ENCODE results near the gene SIX2. TPM values are rescaled to one million over a fixed set of nuclear protein-coding genes. Genes with fewer than 3 reads are reported as not detected.

The SIX2 gene
- total and polyA plus RNA-seq, 2 of the 8 experiments (the other 6 are each of a cell fraction or from before 2014, with no cell fraction given) = 0.47 to 1.0 TPM

GRCh38 chr2:44970846-44971450 lies 38.3 kb downstream of the SIX2 start:
- H3K56ac ChIP-seq (replicated peaks; ENCODE audit: insufficient read length, low read depth, low read length) = no peak overlapping the region
- H3K23ac ChIP-seq (ENCODE audit: insufficient read length) = no peak overlapping the region
- no peak overlapping the region for H4K5ac ChIP-seq (ENCODE audit: insufficient read length, low read depth, low read length)
- H3K9ac ChIP-seq (replicated peaks in 1 of 4; ENCODE audit: extremely low read depth in 1 of 4, low read depth in 3 of 4, low read length in 3 of 4) = no peak overlapping the region
- no peak overlapping the region for H3K18ac ChIP-seq (ENCODE audit: extremely low read depth, low read length)
- H3K79me1 ChIP-seq (ENCODE audit: low read depth, low read length) = no peaks in the 10 kb centered on the region
- no peak overlapping the region for H2BK5ac ChIP-seq (ENCODE audit: low read depth, low read length)
- ChIA-PET POLR2A (ENCODE audit: partially characterized antibody) (interaction anchor here (1.0 to 1.2 kb wide), 2 partner anchors 13 to 31 kb away, joined by 3 read pairs; no protein-coding TSS in a partner anchor), CTCF (ENCODE audit: partially characterized antibody) (interaction anchor here (0.6 to 9.0 kb wide), 16 partner anchors 12 to 927 kb away, joined by 3 to 214 read pairs (median 5); no protein-coding TSS in a partner anchor)
- H3K36me3 ChIP-seq (ENCODE audit: control insufficient read depth in 2 of 4, insufficient read depth in 4 of 4, low read length in 3 of 4) = no peaks in the 10 kb centered on the region
- H3K14ac ChIP-seq (ENCODE audit: insufficient read length) = no peak overlapping the region
- H3K4me3 ChIP-seq (ENCODE audit: extremely low read depth in 1 of 4, insufficient read depth in 2 of 4, low read depth in 3 of 4, low read length in 4 of 4) = no peak overlapping the region
- H2AK5ac ChIP-seq (ENCODE audit: low read depth, low read length) = no peak overlapping the region
- H2BK20ac ChIP-seq (ENCODE audit: low read length) = peak overlapping the region; percentile 90; the same call in 1 of the 2 replicates
- DNase-seq (ENCODE audit: low read depth in 1 of 2, low spot score in 2 of 2) (no peak), FAIRE-seq (no peak)
- no peak overlapping the region for H2AFZ ChIP-seq (ENCODE audit: low read length)
- H3K4ac ChIP-seq (replicated peaks; ENCODE audit: insufficient read length, low read depth, low read length) = no peak overlapping the region
- no peak overlapping the region for H2BK120ac ChIP-seq (replicated peaks; ENCODE audit: low read depth, low read length)
- no peaks in the 10 kb centered on the region for H3K23me2 ChIP-seq (ENCODE audit: low read depth, low read length)
- no peak overlapping the region for H3K27ac ChIP-seq (ENCODE audit: low read depth, low read length)
- no peaks in the 10 kb centered on the region for H4K20me1 ChIP-seq (replicated peaks in 1 of 2; ENCODE audit: control insufficient read depth in 1 of 2, insufficient read depth in 2 of 2, low read length in 2 of 2)
- peak overlapping the region; percentile 51; the same call in 1 of the 2 replicates for H2BK12ac ChIP-seq (ENCODE audit: low read depth, low read length)
- no peak overlapping the region for H4K91ac ChIP-seq (replicated peaks; ENCODE audit: insufficient read length, low read length)
- no peak overlapping the region for H4K8ac ChIP-seq (ENCODE audit: extremely low read depth, insufficient read depth, low read length)
- H3K4me2 ChIP-seq (ENCODE audit: insufficient read depth in 1 of 2, low read depth in 2 of 2, low read length in 2 of 2) = no peak overlapping the region
- H3K9me3 ChIP-seq (ENCODE audit: insufficient read depth in 2 of 2, low read depth in 1 of 2, low read length in 1 of 2) = no peaks in the 10 kb centered on the region
- 94% methylated on average over 15 of the region's 15 CpGs; no CpG with 5 or more reads in 1 of the 2 experiments for WGBS, 2 experiments (ENCODE audit: extremely low coverage in 1 of 2, insufficient coverage in 1 of 2, insufficient read length in 1 of 2, insufficient replicate concordance in 2 of 2, low coverage in 1 of 2, low lambda C conversion rate in 2 of 2, missing lambda C conversion rate in 1 of 2)
- peaks cover 2 to 16% (median 10%) of the 10 kb centered on the region in 4 experiments; a peak in 6 of 7 replicates for H3K4me1 ChIP-seq (replicated peaks in 1 of 4; ENCODE audit: control insufficient read depth in 3 of 4, insufficient read depth in 4 of 4, low read length in 3 of 4)
- H3K27me3 ChIP-seq (replicated peaks in 1 of 4; ENCODE audit: control insufficient read depth in 3 of 4, extremely low read depth in 1 of 4, insufficient read depth in 3 of 4, low read length in 3 of 4) = no peaks in the 10 kb centered on the region; a peak in 1 of 7 replicates
- H2BK15ac ChIP-seq (ENCODE audit: low read length) = no peak overlapping the region
- H3K79me2 ChIP-seq (ENCODE audit: control insufficient read depth in 1 of 2, insufficient read depth in 2 of 2, low read length in 2 of 2) = no peaks in the 10 kb centered on the region
- TF ChIP-seq SAP30 (IDR thresholded peaks at IDR 0.05; ENCODE audit: insufficient read depth, insufficient replicate concordance, low read length) (no peak), GTF2F1 (IDR thresholded peaks at IDR 0.05; ENCODE audit: borderline replicate concordance, low read depth, low read length) (no peak), BCL11A (IDR thresholded peaks at IDR 0.05; ENCODE audit: low read depth in 2 of 2, low read length in 2 of 2) (no peak), POU5F1 (IDR thresholded peaks at IDR 0.05; ENCODE audit: low read depth, low read length) (no peak), SIRT6 (IDR thresholded peaks at IDR 0.05; ENCODE audit: low read length) (no peak), SRF (IDR thresholded peaks at IDR 0.05; ENCODE audit: low read depth, low read length) (no peak), HDAC6 (IDR thresholded peaks at IDR 0.05; ENCODE audit: low read depth, low read length) (no peak), GABPA (IDR thresholded peaks at IDR 0.05; ENCODE audit: borderline replicate concordance, insufficient read depth, low read length) (no peak), SUZ12 (IDR thresholded peaks at IDR 0.05; ENCODE audit: low read length) (no peak), TEAD4 (IDR thresholded peaks at IDR 0.05; ENCODE audit: low read depth, low read length) (no peak), KDM4A (IDR thresholded peaks at IDR 0.05; ENCODE audit: low read depth, low read length, severe bottlenecking) (no peak), FOSL1 (IDR thresholded peaks at IDR 0.05; ENCODE audit: insufficient read depth, low read depth, low read length) (no peak), HDAC2 (IDR thresholded peaks at IDR 0.05; ENCODE audit: borderline replicate concordance in 1 of 2, low read depth in 2 of 2, low read length in 2 of 2) (no peak)
